ENCODE results near the gene UBE2K. TPM values are rescaled to one million over a fixed set of nuclear protein-coding genes. Genes with fewer than 3 reads are reported as not detected.
"Not testable (repeated sequence)": the region's sequence is repeated elsewhere in the genome, so short reads cannot be mapped to it uniquely, and the experiment has no call there.

UBE2K gene
- total RNA-seq, 1 donor from 2014 or later: 77.3 TPM

DNA sequence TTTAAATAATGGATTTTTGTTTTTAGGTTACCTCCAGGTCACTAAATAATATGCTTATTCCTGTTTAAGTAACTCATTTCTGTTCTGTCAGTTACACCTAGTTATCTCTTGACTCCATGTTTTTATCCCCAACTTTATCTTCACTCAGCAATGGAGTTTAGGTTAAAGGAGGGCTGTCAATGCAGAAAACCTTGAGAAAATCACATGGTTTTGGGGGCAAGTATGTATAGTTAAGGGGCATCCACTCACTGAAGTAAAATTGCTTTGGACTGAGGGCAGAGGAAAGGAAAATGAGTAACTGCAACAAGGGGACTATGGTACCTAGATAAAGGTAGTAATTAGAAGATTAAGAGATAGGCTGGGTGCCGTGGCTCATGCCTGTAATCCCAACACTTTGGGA, 87.1 kb downstream of the UBE2K start:
- Mint-ChIP-seq H3K9me3 (ENCODE audit: unreplicated experiment) (no peaks in the 10 kb centered on the region), H3K27ac (ENCODE audit: unreplicated experiment) (no peak overlapping the region), H3K4me1 (ENCODE audit: unreplicated experiment) (no peaks in the 10 kb centered on the region), H3K4me3 (ENCODE audit: unreplicated experiment) (no peak overlapping the region), H3K36me3 (ENCODE audit: unreplicated experiment) (peaks cover 9% of the 10 kb centered on the region), H3K27me3 (ENCODE audit: unreplicated experiment) (no peaks in the 10 kb centered on the region)
- TF ChIP-seq CTCF (IDR thresholded peaks at IDR 0.05): no peak
- DNase-seq (ENCODE audit: extremely low spot score, unreplicated experiment): no peak

- no peak for TF ChIP-seq CTCF (IDR thresholded peaks at IDR 0.05)
- H3K4me1 Mint-ChIP-seq (ENCODE audit: unreplicated experiment): no peaks in the 10 kb centered on the region
- no peak overlapping the region for H3K4me3 Mint-ChIP-seq (ENCODE audit: unreplicated experiment)
- no peak for DNase-seq (ENCODE audit: extremely low spot score, unreplicated experiment)
- no peaks in the 10 kb centered on the region for H3K36me3 Mint-ChIP-seq (ENCODE audit: unreplicated experiment)
- H3K27ac Mint-ChIP-seq (ENCODE audit: unreplicated experiment): no peak overlapping the region
- H3K9me3 Mint-ChIP-seq (ENCODE audit: unreplicated experiment): no peaks in the 10 kb centered on the region
- H3K27me3 Mint-ChIP-seq (ENCODE audit: unreplicated experiment): no peaks in the 10 kb centered on the region
Measured at GRCh38 chr4:39786838-39787237, 88.9 kb downstream of the UBE2K start.

GRCh38 chr4:39792128-39792527, 94.2 kb downstream of the UBE2K start:
- H3K27me3 Mint-ChIP-seq (ENCODE audit: unreplicated experiment): no peaks in the 10 kb centered on the region
- H3K4me3 Mint-ChIP-seq (ENCODE audit: unreplicated experiment): no peak overlapping the region
- no peaks in the 10 kb centered on the region for H3K9me3 Mint-ChIP-seq (ENCODE audit: unreplicated experiment)
- H3K36me3 Mint-ChIP-seq (ENCODE audit: unreplicated experiment): no peaks in the 10 kb centered on the region
- H3K27ac Mint-ChIP-seq (ENCODE audit: unreplicated experiment): no peak overlapping the region
- DNase-seq (ENCODE audit: extremely low spot score, unreplicated experiment): no peak
- H3K4me1 Mint-ChIP-seq (ENCODE audit: unreplicated experiment): no peaks in the 10 kb centered on the region
- no peak for TF ChIP-seq CTCF (IDR thresholded peaks at IDR 0.05)

DNA sequence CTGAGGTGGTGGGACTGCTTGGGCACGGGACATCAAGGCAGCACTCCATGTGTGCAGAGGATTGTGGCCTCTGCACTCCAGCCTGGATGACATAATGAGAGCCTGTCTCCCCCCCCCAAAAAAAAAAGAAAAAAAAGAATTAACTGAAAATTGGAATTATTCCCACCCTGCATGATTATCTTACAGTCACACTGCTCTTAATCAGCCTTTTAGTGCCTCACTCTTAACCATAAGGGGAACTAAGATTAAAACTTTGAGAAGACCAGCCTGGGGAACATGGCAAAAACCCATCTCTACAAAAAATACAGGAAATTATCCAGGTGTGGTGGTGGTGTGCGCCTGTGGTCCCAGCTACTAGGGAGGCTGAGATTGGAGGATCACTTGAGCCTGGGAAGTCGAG, 94.6 kb downstream of the UBE2K start:
- no peaks in the 10 kb centered on the region for H3K27me3 Mint-ChIP-seq (ENCODE audit: unreplicated experiment)
- no peaks in the 10 kb centered on the region for H3K9me3 Mint-ChIP-seq (ENCODE audit: unreplicated experiment)
- no peak overlapping the region for H3K4me3 Mint-ChIP-seq (ENCODE audit: unreplicated experiment)
- no peak for DNase-seq (ENCODE audit: extremely low spot score, unreplicated experiment)
- H3K36me3 Mint-ChIP-seq (ENCODE audit: unreplicated experiment): no peaks in the 10 kb centered on the region
- no peak for TF ChIP-seq CTCF (IDR thresholded peaks at IDR 0.05)
- H3K27ac Mint-ChIP-seq (ENCODE audit: unreplicated experiment): no peak overlapping the region
- no peaks in the 10 kb centered on the region for H3K4me1 Mint-ChIP-seq (ENCODE audit: unreplicated experiment)

GRCh38 chr4:39792976-39793375, 95.0 kb downstream of the UBE2K start:
- not testable (repeated sequence) for DNase-seq (ENCODE audit: extremely low spot score, unreplicated experiment)

DNA sequence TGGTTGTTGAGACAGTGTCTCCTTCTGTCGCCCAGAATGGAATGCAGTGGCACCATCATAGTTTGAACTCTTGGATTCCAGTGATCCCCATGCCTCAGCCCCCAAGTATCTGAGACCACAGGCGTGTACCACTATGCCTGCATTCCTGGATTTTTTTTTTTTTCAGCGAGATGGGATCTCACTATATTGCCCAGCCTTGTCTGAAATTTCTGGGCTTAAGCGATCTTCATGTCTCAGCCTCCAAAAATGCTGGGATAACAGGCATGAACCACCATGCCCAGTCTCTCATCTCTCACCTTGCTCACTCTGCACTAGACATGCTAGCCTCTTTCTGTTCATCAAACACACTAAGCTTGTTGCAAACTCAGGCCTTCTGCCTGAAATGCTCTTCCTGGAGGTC, 104.1 kb downstream of the UBE2K start:
- no peak for DNase-seq (ENCODE audit: extremely low spot score, unreplicated experiment)
- H3K27me3 Mint-ChIP-seq (ENCODE audit: unreplicated experiment): no peaks in the 10 kb centered on the region
- no peaks in the 10 kb centered on the region for H3K36me3 Mint-ChIP-seq (ENCODE audit: unreplicated experiment)
- no peak for TF ChIP-seq CTCF (IDR thresholded peaks at IDR 0.05)
- no peak overlapping the region for H3K27ac Mint-ChIP-seq (ENCODE audit: unreplicated experiment)
- no peak overlapping the region for H3K4me3 Mint-ChIP-seq (ENCODE audit: unreplicated experiment)
- no peaks in the 10 kb centered on the region for H3K9me3 Mint-ChIP-seq (ENCODE audit: unreplicated experiment)
- no peaks in the 10 kb centered on the region for H3K4me1 Mint-ChIP-seq (ENCODE audit: unreplicated experiment)

More at GRCh38 chr4:39792976-39793375, 95.0 kb downstream of the UBE2K start:
- H3K9me3 Mint-ChIP-seq (ENCODE audit: unreplicated experiment); H3K27ac Mint-ChIP-seq (ENCODE audit: unreplicated experiment); H3K27me3 Mint-ChIP-seq (ENCODE audit: unreplicated experiment); H3K4me1 Mint-ChIP-seq (ENCODE audit: unreplicated experiment); H3K36me3 Mint-ChIP-seq (ENCODE audit: unreplicated experiment); H3K4me3 Mint-ChIP-seq (ENCODE audit: unreplicated experiment): not testable (repeated sequence)
